Tibial nerve (tissue), 4 donors: ENCODE results near the gene FAM118A. TPM values are rescaled to one million over a fixed set of nuclear protein-coding genes. Genes with fewer than 3 reads are reported as not detected.
"Not testable (repeated sequence)": the region's sequence is repeated elsewhere in the genome, so short reads cannot be mapped to it uniquely, and the experiment has no call there.

ENCODE experiments used
- DNase-seq, 2 donors: peaks; one replicate each; pipeline ENCODE4 v3.0.0-alpha.2; 2019; ENCODE audit warnings: low spot score in 2 of 2
- H3K27ac ChIP-seq, 4 donors: fragments of 200-600 bp; sonication (generic) in 3 of 4; one replicate each; pipeline ENCODE4 v1.5.1; 2017 to 2019; ENCODE audit warnings: mild to moderate bottlenecking in 1 of 4
- H3K27me3 ChIP-seq, 2 donors: fragments of 200-600 bp; sonication (generic) in 1 of 2; one replicate each; pipeline versions ENCODE4 v1.5.1 to v1.6.0; 2017 to 2019
- H3K36me3 ChIP-seq, 3 donors: fragments of 200-600 bp; sonication (generic); one replicate each; pipeline ENCODE4 v1.5.1; 2018 to 2019
- H3K4me1 ChIP-seq, 4 donors: fragments of 200-600 bp; sonication (generic) in 3 of 4; one replicate each; pipeline ENCODE4 v1.5.1; 2017 to 2019
- H3K4me3 ChIP-seq, 4 donors: fragments of 200-600 bp; sonication (generic) in 3 of 4; one replicate each; pipeline ENCODE4 v1.5.1; 2017 to 2019; ENCODE audit warnings: mild to moderate bottlenecking in 1 of 4, moderate library complexity in 1 of 4
- H3K9me3 ChIP-seq, 4 donors: fragments of 200-600 bp; sonication (generic) in 3 of 4; one replicate each; pipeline ENCODE4 v1.5.1; 2017 to 2019
- EP300 ChIP-seq, 2 donors: sonication (generic); formaldehyde crosslinking; IDR thresholded peaks; one replicate each; pipeline ENCODE4 v1.6.1; 2017; ENCODE audit warnings: antibody characterized with exemption in 2 of 2, mild to moderate bottlenecking in 1 of 2
- POLR2A ChIP-seq, 2 donors: fragments of 450-650 bp; IDR thresholded peaks; one replicate each; pipeline ENCODE4 v1.6.1; 2017; ENCODE audit warnings: antibody characterized with exemption in 2 of 2, mild to moderate bottlenecking in 2 of 2, moderate library complexity in 2 of 2
- WGBS, 2 donors: methylation state at CpG; one replicate each; pipeline ENCODE4 v1.1.5; 2018; 5-methylcytosine and 5-hydroxymethylcytosine counted together
- total RNA-seq, 4 donors: library from RNA; depleted of rRNA; stranded (reverse); fragments of >200 nt; gene quantifications; one replicate each; pipeline ENCODE4 v1.1.0, GENCODE V29; 2016
- TF ChIP-seq, protein P1 (sequence below), 5 experiments: fragments of 200-600 bp in 3 of 5; fragments of 450-650 bp in 2 of 5; sonication (generic) in 3 of 5; IDR thresholded peaks; one replicate each; pipeline ENCODE4 v1.5.1; 2016 to 2019; ENCODE audit warnings: antibody characterized with exemption in 5 of 5, mild to moderate bottlenecking in 3 of 5, moderate library complexity in 2 of 5

The FAM118A gene
- total RNA-seq, 4 donors from 2014 or later: 16.8 to 171 (median 83.2) TPM

DNA sequence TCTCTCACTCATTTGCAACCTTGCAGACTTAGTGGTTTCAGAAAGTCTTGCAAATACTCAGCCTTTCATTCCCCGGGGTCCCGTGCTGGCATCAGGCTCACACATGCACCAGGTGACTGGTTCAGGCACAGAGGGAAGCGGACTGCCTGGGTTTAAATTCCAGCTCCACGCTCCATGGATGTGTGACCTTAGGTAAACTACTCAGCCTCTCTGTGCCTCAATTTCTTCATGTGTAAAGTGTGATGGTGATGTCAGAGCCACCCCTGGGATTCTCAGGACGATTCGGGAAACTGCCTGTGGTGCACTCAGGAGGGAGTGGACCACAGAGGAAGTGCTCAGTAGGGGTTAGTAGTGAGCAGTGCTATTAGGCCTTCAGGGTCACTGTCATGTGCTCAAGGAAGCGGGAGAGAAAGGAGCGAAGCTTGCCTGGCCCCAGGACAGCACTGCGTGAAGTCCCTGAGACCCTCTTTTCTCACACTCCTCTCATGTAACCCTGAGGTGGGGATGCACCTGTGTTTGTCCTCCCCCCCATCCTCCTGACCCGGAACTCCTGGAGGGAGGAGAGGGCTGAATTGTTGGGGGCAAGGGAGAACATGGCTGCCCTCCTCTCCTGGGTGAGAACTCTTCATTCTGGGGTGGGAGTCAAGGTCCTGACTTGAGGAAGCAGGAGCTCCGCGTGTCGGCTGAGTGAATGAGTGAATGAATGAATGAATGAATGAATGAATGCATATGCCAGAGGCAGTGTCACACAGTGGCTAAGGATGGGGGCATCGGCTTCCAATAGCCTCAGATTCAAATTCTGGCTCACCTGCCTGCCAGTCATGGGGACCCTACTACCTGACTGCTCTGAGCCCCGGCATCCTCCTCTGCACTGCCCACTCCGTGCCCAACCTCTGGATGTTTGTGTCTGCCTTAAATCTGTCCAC is 39.4 kb upstream of the FAM118A start:
- peak overlapping the region in 1 of 4 donors; percentile 6 for H3K27ac ChIP-seq
- WGBS, 2 donors: 74 to 80% methylated on average over 16 of the region's 16 CpGs

DNA sequence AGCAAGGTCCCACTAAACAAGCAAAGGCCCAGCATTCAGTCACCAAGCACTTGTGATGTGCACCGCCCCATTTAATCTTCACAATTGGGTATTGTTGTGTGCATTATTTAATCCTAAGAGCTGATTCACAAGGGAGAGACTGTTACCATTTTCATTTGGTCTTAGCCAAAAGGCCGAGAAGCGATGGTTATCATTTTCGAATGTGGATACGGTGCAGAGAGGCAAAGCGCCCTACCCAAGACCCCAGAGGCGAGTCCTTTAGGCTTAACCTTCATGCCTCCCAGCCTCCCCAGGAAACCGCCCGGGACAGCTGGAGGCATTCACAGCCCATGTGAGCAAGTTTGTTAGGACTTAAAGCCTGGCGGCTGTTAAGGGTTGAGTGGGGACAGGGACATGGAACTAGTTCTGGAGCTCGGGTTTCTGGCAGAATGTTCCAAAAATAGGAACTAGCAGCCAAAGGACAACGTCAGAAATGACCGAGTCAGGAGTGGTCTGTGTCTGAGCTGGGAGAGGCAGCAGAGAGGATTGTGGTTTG is 38.0 kb upstream of the FAM118A start:
- H3K9me3 ChIP-seq: no peaks in the 10 kb centered on the region
- peak overlapping the region in 3 of 4 donors; percentile 53 to 82 (median 76) for H3K27ac ChIP-seq
- TF ChIP-seq POLR2A (IDR thresholded peaks at IDR 0.05): no peak
- peak in 1 of 2 donors; percentile 64 for TF ChIP-seq EP300 (IDR thresholded peaks at IDR 0.05)
- no peak overlapping the region for H3K4me3 ChIP-seq
- WGBS, 2 donors: 14 to 16% methylated on average over 13 of the region's 13 CpGs
- no peaks in the 10 kb centered on the region for H3K27me3 ChIP-seq
- peak in 1 of 2 donors; percentile 65 for DNase-seq
- peaks cover 0 to 47% (median 19%) of the 10 kb centered on the region in 4 donors for H3K4me1 ChIP-seq
- no peaks in the 10 kb centered on the region for H3K36me3 ChIP-seq

More for the DNA sequence above, 39.4 kb upstream of the FAM118A start:
- H3K4me1 ChIP-seq: peaks cover 0 to 47% (median 19%) of the 10 kb centered on the region in 4 donors
- H3K36me3 ChIP-seq: no peaks in the 10 kb centered on the region
- H3K27me3 ChIP-seq: no peaks in the 10 kb centered on the region
- no peak overlapping the region for H3K4me3 ChIP-seq
- no peak for DNase-seq
- no peak for TF ChIP-seq POLR2A (IDR thresholded peaks at IDR 0.05)
- TF ChIP-seq EP300 (IDR thresholded peaks at IDR 0.05): no peak
- TF ChIP-seq, protein P1, sequence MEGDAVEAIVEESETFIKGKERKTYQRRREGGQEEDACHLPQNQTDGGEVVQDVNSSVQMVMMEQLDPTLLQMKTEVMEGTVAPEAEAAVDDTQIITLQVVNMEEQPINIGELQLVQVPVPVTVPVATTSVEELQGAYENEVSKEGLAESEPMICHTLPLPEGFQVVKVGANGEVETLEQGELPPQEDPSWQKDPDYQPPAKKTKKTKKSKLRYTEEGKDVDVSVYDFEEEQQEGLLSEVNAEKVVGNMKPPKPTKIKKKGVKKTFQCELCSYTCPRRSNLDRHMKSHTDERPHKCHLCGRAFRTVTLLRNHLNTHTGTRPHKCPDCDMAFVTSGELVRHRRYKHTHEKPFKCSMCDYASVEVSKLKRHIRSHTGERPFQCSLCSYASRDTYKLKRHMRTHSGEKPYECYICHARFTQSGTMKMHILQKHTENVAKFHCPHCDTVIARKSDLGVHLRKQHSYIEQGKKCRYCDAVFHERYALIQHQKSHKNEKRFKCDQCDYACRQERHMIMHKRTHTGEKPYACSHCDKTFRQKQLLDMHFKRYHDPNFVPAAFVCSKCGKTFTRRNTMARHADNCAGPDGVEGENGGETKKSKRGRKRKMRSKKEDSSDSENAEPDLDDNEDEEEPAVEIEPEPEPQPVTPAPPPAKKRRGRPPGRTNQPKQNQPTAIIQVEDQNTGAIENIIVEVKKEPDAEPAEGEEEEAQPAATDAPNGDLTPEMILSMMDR (IDR thresholded peaks at IDR 0.05): no peak
- H3K9me3 ChIP-seq: no peaks in the 10 kb centered on the region

DNA sequence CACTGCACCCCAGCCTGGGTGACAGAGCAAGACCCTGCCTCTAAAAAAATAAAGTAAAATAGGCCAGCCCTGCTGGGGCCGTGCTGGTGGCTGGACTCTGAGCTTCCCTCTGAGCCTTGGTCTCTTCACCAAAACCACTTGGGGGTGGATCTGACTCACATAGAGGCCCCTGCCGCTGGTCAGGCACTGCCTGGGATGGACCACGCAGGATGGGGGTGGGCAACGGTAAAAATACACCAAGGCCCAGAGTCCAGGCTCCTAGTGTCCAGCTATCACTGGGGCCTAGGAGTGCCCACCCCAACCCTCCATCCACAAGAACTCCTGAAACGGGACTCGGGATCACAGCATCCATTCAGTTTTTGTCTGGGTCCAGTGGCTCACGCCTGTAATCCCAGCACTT is 37.2 kb upstream of the FAM118A start:
- Histone ChIP-seq H3K27me3 (no peaks in the 10 kb centered on the region), H3K36me3 (no peaks in the 10 kb centered on the region), H3K4me1 (peaks cover 0 to 47% (median 19%) of the 10 kb centered on the region in 4 donors), H3K9me3 (no peaks in the 10 kb centered on the region), H3K4me3 (no peak overlapping the region), H3K27ac (peak overlapping the region in 3 of 4 donors; percentile 10 to 82 (median 76))
- no peak for TF ChIP-seq EP300 (IDR thresholded peaks at IDR 0.05)
- no peak for TF ChIP-seq POLR2A (IDR thresholded peaks at IDR 0.05)
- TF ChIP-seq, protein P1 (IDR thresholded peaks at IDR 0.05): no peak
- no peak for DNase-seq
- 88 to 96% methylated on average over 4 to 7 of the region's 7 CpGs for WGBS, 2 donors

DNA sequence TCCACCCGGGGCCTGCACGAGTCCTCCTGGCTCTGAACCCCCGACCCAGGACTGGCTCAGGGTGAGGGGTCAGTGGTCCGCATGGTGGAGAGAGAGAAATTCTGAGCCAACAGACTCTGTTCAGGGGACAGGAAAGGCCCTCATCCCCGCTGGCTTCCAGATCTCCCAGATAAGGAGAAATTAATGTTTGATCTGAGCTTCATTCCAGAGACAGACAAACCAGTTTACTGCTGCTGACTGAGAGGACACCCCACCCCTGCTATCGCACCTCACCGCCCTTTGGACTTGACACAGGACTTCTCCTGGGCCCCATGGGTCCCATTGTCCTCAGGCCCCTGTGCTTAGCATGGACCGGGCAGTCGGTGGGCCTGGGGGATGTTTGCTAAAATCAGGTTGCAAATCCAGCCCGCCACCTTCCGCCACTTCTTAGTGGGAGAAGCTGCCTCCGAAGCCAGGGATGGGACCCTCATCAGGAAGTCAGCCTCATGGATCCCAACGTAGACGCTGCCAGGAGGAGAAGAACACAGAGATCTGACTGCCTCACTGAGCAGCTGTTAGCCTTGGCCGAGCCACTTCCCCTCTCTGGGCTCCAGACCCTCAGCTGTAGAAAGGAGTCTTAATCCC is 36.2 kb upstream of the FAM118A start:
- Histone ChIP-seq H3K9me3 (no peaks in the 10 kb centered on the region), H3K4me1 (peaks cover 0 to 38% (median 17%) of the 10 kb centered on the region in 4 donors), H3K36me3 (no peaks in the 10 kb centered on the region), H3K27ac (peak overlapping the region in 2 of 4 donors; percentile 41 to 65), H3K4me3 (no peak overlapping the region), H3K27me3 (no peaks in the 10 kb centered on the region)
- 90 to 93% methylated on average over 12 to 15 of the region's 15 CpGs for WGBS, 2 donors
- TF ChIP-seq POLR2A (IDR thresholded peaks at IDR 0.05): no peak
- TF ChIP-seq EP300 (IDR thresholded peaks at IDR 0.05): no peak
- TF ChIP-seq, protein P1 (IDR thresholded peaks at IDR 0.05): no peak
- no peak for DNase-seq

DNA sequence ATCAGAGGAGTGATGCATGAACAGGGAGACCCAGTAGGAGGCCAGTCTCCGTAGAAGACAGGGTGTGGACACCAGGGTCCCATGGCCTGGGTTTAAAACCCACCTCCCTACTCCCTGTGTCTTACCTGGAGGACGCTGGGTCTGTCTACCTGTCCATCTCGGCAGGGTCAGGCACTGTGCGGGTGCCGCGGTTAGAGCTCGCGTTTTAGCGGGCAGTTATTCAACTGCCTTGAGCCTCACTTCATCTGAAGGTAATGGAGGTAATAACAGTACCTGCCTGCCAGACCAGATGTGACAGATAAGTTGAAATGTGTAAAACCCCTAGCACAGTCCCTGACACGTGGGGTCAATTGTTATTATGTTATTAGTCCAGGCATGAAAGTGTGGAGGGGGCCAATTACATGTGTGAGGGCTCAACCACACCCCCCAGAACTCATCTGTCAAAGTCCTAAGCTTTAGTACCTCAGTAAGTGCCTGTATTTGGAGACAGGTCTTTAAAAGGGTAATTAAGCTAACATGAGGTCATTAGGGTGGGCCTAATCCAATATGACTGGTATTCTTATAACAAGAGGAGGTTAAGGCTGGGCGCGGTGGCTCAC is 33.1 kb upstream of the FAM118A start:
- Histone ChIP-seq H3K9me3 (no peaks in the 10 kb centered on the region), H3K4me3 (no peak overlapping the region), H3K4me1 (peaks cover 0 to 32% (median 22%) of the 10 kb centered on the region in 4 donors), H3K27ac (no peak overlapping the region), H3K36me3 (no peaks in the 10 kb centered on the region), H3K27me3 (no peaks in the 10 kb centered on the region)
- 88 to 90% methylated on average over 10 to 12 of the region's 12 CpGs for WGBS, 2 donors
- no peak for DNase-seq
- TF ChIP-seq POLR2A (IDR thresholded peaks at IDR 0.05): no peak
- TF ChIP-seq, protein P1 (IDR thresholded peaks at IDR 0.05): no peak
- TF ChIP-seq EP300 (IDR thresholded peaks at IDR 0.05): no peak

DNA sequence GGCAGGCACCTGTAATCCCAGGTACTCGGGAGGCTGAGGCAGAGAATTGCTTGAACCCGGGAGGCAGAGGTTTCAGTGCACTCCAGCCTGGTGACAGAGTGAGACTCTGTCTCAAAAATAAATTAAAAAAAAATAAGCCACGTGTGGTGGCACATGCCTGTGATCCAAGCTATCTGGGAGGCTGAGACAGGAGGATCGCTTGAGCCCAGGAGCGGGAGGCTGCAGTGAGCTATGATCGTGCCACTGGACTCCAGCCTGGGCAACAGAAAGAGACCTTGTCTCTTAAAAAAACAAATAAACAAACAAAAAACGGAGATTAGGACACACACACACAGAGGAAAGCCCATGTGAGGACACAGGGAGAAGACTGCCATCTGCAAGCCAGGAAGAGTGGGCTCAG is 32.0 kb upstream of the FAM118A start:
- not testable (repeated sequence) for H3K4me3 ChIP-seq, H3K9me3 ChIP-seq, H3K27ac ChIP-seq, H3K36me3 ChIP-seq, H3K27me3 ChIP-seq, DNase-seq
- H3K4me1 ChIP-seq: peaks cover 0 to 20% (median 13%) of the 10 kb centered on the region in 4 donors
- WGBS, 2 donors: 82 to 83% methylated on average over 7 of the region's 7 CpGs
